Activated CD4-positive, alpha-beta T cell treated with anti-CD3 and anti-CD28 coated beads, Interleukin-2, amount 50 U/mL, for 1 hour (primary cell): ENCODE results near the gene NPRL2.

ENCODE experiments used
- DNase-seq: peaks from one replicate; pipeline ENCODE4 v3.0.0-alpha.2; 2020

The NPRL2 gene

DNA sequence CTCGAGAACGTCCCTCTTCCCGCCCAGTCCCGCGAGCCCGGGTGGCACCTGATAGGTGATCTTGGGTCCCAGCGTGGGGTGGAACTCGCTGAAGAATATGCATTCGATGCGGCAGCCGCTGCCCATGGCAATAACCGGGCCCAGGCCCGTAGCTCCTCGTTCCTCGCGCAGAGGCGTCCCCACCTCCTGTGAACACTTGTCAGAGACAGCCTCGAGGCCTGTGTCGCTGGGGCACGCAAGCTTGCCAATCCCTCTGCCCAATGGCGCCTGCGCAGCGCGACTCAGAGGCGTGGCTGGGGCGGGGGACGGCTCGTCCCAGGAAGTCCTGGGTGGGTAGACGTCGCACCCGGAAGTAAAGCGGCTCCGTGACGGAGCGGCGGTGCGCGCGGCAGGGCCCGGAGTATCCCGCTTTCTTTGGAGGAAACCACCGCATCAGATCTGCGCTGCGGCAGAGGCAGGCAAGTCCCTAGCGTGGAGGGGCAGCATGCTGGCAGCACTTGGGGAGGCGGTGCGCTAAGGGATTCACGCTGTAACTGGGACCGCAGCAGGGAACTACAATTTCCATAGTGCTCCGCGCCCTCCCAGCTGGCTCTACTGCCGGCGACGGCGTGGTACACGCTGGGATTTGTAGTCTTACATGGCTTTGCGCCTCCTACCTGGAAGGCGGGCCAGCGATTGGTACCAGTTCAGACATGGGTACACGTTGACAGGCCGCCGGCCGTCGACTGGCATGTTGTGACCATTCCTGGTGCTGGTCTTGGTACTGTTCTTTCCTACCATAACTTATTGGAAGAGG, at the start of gene NPRL2, which contains the start of gene CYB561D2:
Gene NPRL2, minus strand, starts transcription at position 249 of the 796 bp plus-strand sequence. Its CDS starts 123 bp downstream, at position 126.
Gene CYB561D2, plus strand, starts transcription at position 336 of the 796 bp plus-strand sequence. CDS start 572 bp downstream, outside the sequence.
- DNase-seq: peak; percentile 99

- DNase-seq: no peak
These were observed 45.9 kb upstream of the NPRL2 start for GRCh38 chr3:50396502-50396901.

- no peak for DNase-seq
These were observed 44.7 kb upstream of the NPRL2 start for GRCh38 chr3:50395070-50395860.

DNA sequence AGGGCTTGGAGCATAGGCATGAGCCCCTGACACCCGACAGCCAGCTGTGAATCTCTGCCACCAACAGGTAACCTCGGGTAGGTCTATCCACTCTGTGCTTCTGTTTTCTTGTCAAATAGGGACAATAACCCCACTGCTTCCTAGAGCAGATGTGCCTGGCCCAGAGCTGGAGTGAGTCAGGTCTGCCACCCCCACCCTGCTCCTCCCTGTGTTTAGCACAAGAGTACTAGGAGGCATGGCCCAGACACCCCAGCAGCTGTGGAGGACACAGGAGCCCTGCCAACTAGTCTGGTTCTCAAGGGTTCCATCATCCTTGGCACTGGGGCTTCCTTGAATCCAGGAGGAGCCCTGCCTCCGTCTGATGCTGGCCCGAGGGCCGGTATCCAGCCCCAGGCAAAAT, 42.5 kb upstream of the NPRL2 start:
- DNase-seq: no peak

DNA sequence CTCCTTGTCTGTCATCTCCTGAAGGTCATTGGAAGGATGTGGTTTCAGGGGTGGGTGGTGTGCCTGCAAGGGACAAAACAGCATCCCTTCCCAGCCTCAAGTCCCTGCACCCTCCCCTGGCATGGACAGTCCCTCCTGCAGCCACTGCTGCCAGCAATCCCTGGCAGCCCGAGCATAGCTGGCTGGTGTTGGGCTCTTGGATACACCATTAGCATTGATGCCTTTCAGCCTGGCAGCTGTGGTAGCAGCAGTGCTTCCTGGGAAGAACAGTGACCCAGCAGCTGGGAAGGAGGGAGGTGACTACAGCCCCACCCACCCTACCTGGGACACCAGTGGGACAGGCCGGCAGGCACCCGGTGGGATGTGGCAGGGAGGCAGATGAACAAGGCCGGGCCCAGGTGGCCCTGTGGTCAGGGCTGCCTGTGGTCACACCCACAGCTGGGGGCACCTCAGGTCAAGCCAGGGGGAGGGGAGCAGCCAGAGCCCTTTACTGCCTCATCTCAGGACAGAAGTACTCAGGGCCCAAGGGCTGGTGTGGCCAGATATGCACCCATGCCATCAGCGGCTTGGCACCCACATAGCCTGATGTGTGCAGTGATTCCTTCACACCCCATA, 41.6 kb upstream of the NPRL2 start:
- no peak for DNase-seq

- DNase-seq: no peak
These were observed 40.1 kb upstream of the NPRL2 start for GRCh38 chr3:50390508-50391224.

GRCh38 chr3:50389414-50389767, 38.8 kb upstream of the NPRL2 start:
- no peak for DNase-seq

DNA sequence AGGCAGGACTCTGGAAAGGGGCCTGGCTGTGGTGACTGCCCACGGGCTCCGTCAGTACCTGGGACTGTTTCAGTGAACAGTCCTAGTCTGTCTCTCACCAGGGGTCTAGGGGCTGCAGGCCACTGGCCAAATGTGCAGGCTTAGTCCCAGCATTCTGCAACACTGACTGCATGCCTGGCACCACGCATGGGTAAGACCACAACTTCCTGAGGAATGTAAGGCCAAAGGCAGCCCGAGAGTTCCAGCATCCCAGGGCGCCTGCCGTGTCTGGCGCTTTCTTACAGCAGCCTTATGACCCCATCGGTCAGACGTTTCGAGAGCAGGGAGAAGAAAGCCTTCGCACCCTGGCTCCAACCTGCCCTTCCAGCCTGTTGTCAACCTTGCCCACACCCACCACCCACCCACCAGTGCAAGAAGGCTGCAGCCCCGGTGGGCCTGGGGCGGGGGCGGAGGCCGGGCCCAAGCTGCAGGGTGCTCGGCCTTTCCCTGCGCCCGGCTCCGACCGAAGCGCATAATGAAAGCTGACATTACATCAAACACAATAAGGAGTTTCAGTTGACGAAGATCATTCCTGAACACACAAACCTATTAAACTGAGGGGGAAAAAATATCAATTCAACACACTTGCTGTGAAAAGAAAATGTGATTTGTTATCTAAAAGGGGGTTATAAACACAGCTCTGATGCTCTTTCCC, 38.3 kb upstream of the NPRL2 start:
- no peak for DNase-seq

DNA sequence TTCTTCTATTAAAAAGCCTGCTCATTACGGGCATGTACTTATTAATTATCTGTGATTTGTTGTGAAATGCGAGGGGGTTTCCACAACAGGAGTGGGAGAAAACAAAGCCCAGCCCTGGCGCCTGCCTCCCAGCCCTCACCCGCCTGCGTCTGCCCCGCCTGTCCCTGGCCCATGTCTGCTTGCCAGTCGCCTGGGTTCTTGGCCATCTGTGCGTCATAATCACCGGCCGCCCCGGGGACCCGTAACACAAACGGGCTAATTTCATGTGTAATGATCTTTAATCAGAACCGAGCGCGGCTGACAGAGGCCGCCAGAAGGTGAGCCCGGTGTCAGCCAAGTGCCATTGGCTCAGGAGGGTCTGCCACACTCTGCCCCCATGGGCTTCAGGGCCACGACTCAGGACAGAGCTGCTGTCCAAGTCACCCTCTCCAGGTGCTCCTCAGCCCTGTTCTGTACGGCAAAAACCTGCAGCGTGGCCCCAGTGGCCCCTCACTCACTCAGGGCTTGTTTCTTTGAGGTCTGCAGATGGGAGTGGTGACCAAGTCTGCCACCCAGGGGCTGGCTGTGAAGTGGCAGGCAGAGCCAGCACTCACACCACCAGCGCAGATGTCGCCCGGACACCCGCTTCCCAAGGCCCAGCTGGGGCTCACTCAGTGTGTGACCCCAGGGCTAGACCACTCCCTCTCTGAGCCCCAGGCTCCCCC, 37.6 kb upstream of the NPRL2 start:
- no peak for DNase-seq

DNA sequence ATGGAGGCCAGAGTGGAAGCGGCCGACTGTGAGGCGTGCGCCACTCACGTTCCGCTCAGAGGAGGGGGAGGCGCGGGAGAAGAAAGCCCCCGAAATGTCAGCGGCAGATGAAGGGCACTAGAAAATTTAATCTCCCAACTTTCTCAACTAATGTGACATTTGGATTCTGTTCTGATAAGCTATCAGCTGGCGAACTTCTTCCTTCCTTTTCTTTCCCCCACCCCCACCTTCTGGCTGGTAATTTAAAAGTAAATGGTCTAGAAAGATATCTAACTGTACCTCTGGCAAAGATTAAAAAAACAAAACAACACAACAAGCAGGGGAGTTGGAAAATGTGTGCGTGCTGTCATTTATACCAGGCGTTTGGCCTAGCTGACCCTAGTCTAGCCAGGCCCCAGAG, 35.2 kb upstream of the NPRL2 start:
- no peak for DNase-seq

GRCh38 chr3:50383750-50384149, 33.2 kb upstream of the NPRL2 start:
- DNase-seq: no peak

DNA sequence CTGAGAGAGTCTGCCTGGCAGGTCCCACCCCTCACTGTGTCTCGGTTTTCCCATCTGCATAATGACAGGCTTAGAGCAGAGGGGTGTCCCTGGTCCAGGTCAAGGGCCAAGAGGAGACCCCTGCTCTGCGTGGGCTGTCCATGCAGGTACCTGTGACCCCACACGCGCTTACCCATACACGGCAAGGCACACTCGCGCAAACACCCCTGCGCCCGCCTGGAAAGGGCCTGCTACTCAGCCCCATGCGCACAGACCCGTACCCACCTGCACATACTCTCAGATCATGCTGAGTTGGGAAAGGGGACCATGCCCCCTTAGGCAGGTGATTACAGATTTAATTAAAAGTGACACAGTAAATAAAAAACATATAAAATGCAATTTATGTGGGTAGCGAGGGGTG, 32.1 kb upstream of the NPRL2 start:
- DNase-seq: no peak

- DNase-seq: no peak
These were observed 30.8 kb upstream of the NPRL2 start for GRCh38 chr3:50381383-50381782.

GRCh38 chr3:50380405-50381085, 30.0 kb upstream of the NPRL2 start:
- DNase-seq: no peak

GRCh38 chr3:50378757-50379156, 28.2 kb upstream of the NPRL2 start:
- no peak for DNase-seq

DNA sequence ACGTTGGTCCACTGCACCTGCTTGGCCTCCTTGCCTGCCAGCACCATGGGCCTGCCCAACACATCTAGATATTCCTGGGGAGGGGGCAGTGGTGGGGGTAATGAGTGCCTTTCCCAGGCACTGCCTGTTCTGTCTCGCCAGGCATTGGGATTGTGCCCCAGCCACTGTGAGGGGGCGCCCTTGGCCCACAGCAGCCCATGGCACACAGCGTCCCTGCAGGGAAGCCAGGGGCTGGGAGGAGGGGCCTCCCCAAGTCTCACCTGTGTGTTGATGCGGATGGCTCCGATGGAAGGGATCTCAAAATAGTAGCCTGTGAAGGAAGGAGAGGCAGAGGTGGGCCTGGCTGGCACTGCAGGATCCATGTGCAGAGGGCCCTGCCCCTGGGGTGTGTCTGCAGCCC, 27.4 kb upstream of the NPRL2 start:
- DNase-seq: no peak

GRCh38 chr3:50375258-50375931, 24.8 kb upstream of the NPRL2 start:
- DNase-seq: no peak

GRCh38 chr3:50374363-50375257, 24.0 kb upstream of the NPRL2 start:
- DNase-seq: no peak
